GM23338 (cell line): ENCODE data around the gene TMEM213. TPM values are rescaled to one million over a fixed set of nuclear protein-coding genes. Genes with fewer than 3 reads are reported as not detected.

Experiments
- ATAC-seq: fragments of 200-7000 bp; cut with Tn5 transposase; 3 replicates; pipeline ENCODE4 v1.9.1; 2020
- DNase-seq: peaks from one replicate; pipeline ENCODE4 v3.0.0-alpha.2; 2015; ENCODE audit warnings: low spot score
- H2AFZ ChIP-seq: fragments of 200-600 bp; sonication (generic); 2 replicates; pipeline ENCODE4 v1.8.0; 2016; ENCODE audit warnings: antibody characterized with exemption, mild to moderate bottlenecking, moderate library complexity
- H3F3A ChIP-seq: fragments of 200-600 bp; sonication (generic); replicated peaks from 2 replicates; pipeline ENCODE4 v1.8.0; 2017; ENCODE audit warnings: antibody characterized with exemption, mixed run types, low read depth
- H3K27ac ChIP-seq: fragments of 200-600 bp; sonication (generic); 2 replicates; pipeline ENCODE4 v1.6.1; 2016; ENCODE audit warnings: low read depth
- H3K27me3 ChIP-seq: fragments of 200-600 bp; sonication (generic); 2 replicates; pipeline ENCODE4 v1.8.0; 2016; ENCODE audit warnings: mild to moderate bottlenecking, mixed run types, moderate library complexity; ENCODE audit not compliant: insufficient read depth
- H3K36me3 ChIP-seq: fragments of 200-600 bp; sonication (generic); 2 replicates; pipeline ENCODE4 v1.8.0; 2016; ENCODE audit warnings: mild to moderate bottlenecking; ENCODE audit not compliant: insufficient read depth
- H3K4me1 ChIP-seq: fragments of 200-600 bp; sonication (generic); 2 replicates; pipeline ENCODE4 v1.8.0; 2016; ENCODE audit warnings: mild to moderate bottlenecking, moderate library complexity; ENCODE audit not compliant: insufficient read depth
- H3K4me2 ChIP-seq: fragments of 200-600 bp; sonication (generic); 2 replicates; pipeline ENCODE4 v1.7.1; 2017; ENCODE audit warnings: mixed run types
- H3K4me3 ChIP-seq: fragments of 200-600 bp; sonication (generic); 2 replicates; pipeline ENCODE4 v1.6.1; 2016; ENCODE audit warnings: mixed run types
- H3K79me2 ChIP-seq: fragments of 200-600 bp; sonication (generic); replicated peaks from 2 replicates; pipeline ENCODE4 v1.8.0; 2017; ENCODE audit warnings: mild to moderate bottlenecking; ENCODE audit not compliant: insufficient read depth
- H3K9me2 ChIP-seq: fragments of 200-600 bp; sonication (generic); 2 replicates; pipeline ENCODE4 v1.8.0; 2017; ENCODE audit not compliant: insufficient read depth
- H4K20me1 ChIP-seq: fragments of 200-600 bp; sonication (generic); replicated peaks from 2 replicates; pipeline ENCODE4 v1.8.0; 2017; ENCODE audit warnings: mild to moderate bottlenecking; ENCODE audit not compliant: insufficient read depth
- H3K27ac Mint-ChIP-seq: 2 replicates; pipeline ENCODE4 v1.8.0; 2020; ENCODE audit warnings: inconsistent platforms, mild to moderate bottlenecking, moderate library complexity, mixed read lengths
- H3K27me3 Mint-ChIP-seq: 3 replicates; pipeline ENCODE4 v1.8.0; 2022; ENCODE audit warnings: low read depth, mild to moderate bottlenecking, moderate library complexity, mixed read lengths, inconsistent platforms; ENCODE audit not compliant: insufficient read depth, poor library complexity
- H3K36me3 Mint-ChIP-seq: 3 replicates; pipeline ENCODE4 v1.8.0; 2021; ENCODE audit warnings: low read depth, mild to moderate bottlenecking, inconsistent platforms, moderate library complexity, mixed read lengths
- H3K4me1 Mint-ChIP-seq: 3 replicates; pipeline ENCODE4 v1.8.0; 2020; ENCODE audit warnings: mild to moderate bottlenecking, inconsistent platforms, mixed read lengths
- H3K4me3 Mint-ChIP-seq: 3 replicates; pipeline ENCODE4 v1.8.0; 2021; ENCODE audit warnings: moderate library complexity, mild to moderate bottlenecking, inconsistent platforms, mixed read lengths
- H3K9me3 Mint-ChIP-seq: 3 replicates; pipeline ENCODE4 v1.8.0; 2020; ENCODE audit warnings: moderate library complexity, mild to moderate bottlenecking, inconsistent platforms, mixed read lengths
- CREB1 ChIP-seq: fragments of 250-450 bp; sonication (Bioruptor Pico); IDR thresholded peaks from 2 replicates; pipeline ENCODE4 v1.5.0; 2020; ENCODE audit warnings: low read depth, mild to moderate bottlenecking, moderate library complexity
- CTCF ChIP-seq, 2 experiments: fragments of 200-600 bp in 1 of 2; sonication (generic) in 1 of 2; conservative IDR thresholded peaks; 2 replicates each; pipeline versions ENCODE4 v1.5.1 to v1.6.1; 2016 to 2017; ENCODE audit warnings: antibody characterized with exemption in 2 of 2, low read depth in 2 of 2, mild to moderate bottlenecking in 2 of 2, moderate library complexity in 1 of 2
- EZH2 ChIP-seq: fragments of 200-600 bp; sonication (generic); IDR thresholded peaks from one replicate; pipeline ENCODE4 v1.8.0; 2017; ENCODE audit warnings: antibody characterized with exemption, mild to moderate bottlenecking, low read depth; ENCODE audit not compliant: unreplicated experiment
- EZH2phosphoT487 ChIP-seq: fragments of 200-600 bp; sonication (generic); IDR thresholded peaks from one replicate; pipeline ENCODE4 v1.8.1; 2018; ENCODE audit warnings: antibody characterized with exemption; ENCODE audit not compliant: unreplicated experiment
- JUNB ChIP-seq: IDR thresholded peaks from one replicate; pipeline ENCODE4 v1.6.1; 2016; ENCODE audit warnings: antibody characterized with exemption; ENCODE audit not compliant: unreplicated experiment
- NANOG ChIP-seq: IDR thresholded peaks from 2 replicates; pipeline ENCODE4 v1.6.1; 2016; ENCODE audit warnings: antibody characterized with exemption, borderline replicate concordance
- POLR2AphosphoS5 ChIP-seq: IDR thresholded peaks from 2 replicates; pipeline ENCODE4 v1.6.1; 2016; ENCODE audit warnings: antibody characterized with exemption, low read depth
- STAT1 ChIP-seq: IDR thresholded peaks from one replicate; pipeline ENCODE4 v1.6.1; 2016; ENCODE audit warnings: antibody characterized with exemption; ENCODE audit not compliant: unreplicated experiment
- ZNF114 ChIP-seq: fragments of 250-450 bp; sonication (Bioruptor Pico); IDR thresholded peaks from 2 replicates; pipeline ENCODE4 v1.5.0; 2020; ENCODE audit warnings: mild to moderate bottlenecking, moderate library complexity
- ZNF331 ChIP-seq: fragments of 250-450 bp; sonication (Bioruptor Pico); IDR thresholded peaks from 2 replicates; pipeline ENCODE4 v1.5.0; 2020; ENCODE audit warnings: low read depth, mild to moderate bottlenecking, moderate library complexity
- ZNF462 ChIP-seq: fragments of 250-450 bp; sonication (Bioruptor Pico); IDR thresholded peaks from 2 replicates; pipeline ENCODE4 v1.5.0; 2020; ENCODE audit warnings: mild to moderate bottlenecking, moderate library complexity
- polyA plus RNA-seq: library from polyadenylated mRNA; unstranded; fragments of >200 nt; fragmentation: Nextera tagmentation; extraction: Ambion mirVana; gene quantifications from 2 replicates; pipeline ENCODE4 v1.2.1, GENCODE V29; 2016
- total RNA-seq: library from RNA; depleted of rRNA; stranded (reverse); fragments of >200 nt; shearing (Covaris generic); gene quantifications from 2 replicates; pipeline ENCODE4 v1.2.3, GENCODE V29; 2014
- TF ChIP-seq, protein P1 (sequence below): IDR thresholded peaks from 2 replicates; pipeline ENCODE4 v1.6.1; 2016; ENCODE audit warnings: antibody characterized with exemption

TMEM213 gene
- total and polyA plus RNA-seq, 2 experiments from 2014 or later = 0.89 TPM; not detected in 1

DNA sequence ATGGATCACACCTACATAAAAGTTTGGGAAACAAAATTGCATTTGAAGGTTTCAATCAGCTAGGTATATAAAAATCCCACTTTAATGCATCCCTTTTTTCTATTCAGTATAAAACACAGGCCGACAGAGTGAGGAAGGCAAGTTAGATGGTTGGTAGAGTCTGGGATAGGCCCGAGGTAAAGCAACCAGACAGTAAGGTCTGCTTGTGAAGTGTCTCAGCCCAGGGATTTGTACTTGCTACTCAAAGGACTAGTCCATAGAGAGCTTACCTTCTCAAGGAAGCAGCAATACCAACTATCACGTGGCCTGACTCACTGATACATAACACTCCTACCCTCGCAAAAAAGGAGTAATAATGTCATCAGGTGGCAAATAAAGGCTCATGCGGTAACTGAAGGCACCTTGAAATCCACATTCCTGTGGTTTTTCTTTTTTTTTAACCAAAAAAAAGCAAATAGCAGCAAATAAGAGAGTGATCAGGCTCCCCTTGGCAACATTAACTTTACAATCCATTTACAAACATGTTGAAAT is 56.4 kb downstream of the TMEM213 start (continued):
- no peak for TF ChIP-seq ZNF462 (CRISPR knock-in tag)
- TF ChIP-seq ZNF114 = no peak
- no peak for TF ChIP-seq JUNB
- TF ChIP-seq POLR2AphosphoS5 = no peak
- no peak for TF ChIP-seq EZH2phosphoT487

DNA sequence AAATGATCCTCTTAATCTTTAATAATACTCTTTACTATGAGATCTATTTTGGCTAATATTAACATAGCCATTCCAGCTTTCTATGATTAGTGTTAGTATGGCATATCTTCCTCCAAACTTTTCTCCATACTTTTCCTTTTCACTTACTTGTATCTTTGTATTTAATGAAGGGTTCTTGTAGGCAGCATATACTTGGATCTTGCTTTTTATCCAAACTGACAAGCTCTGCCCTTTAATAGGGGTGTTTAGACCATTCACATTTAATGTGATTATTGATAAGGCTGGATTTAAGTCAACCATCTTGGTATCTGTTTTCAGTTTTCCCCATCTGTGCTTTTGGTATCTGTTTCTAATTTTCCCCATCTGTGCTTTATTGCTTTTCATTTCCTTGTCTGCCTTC is 59.9 kb downstream of the TMEM213 start:
- no peak overlapping the region for H2AFZ ChIP-seq
- Mint-ChIP-seq H3K4me1 (peaks cover 28% of the 10 kb centered on the region), H3K27ac (no peak overlapping the region), H3K4me3 (no peak overlapping the region), H3K36me3 (peaks cover 61% of the 10 kb centered on the region), H3K9me3 (peaks cover 10% of the 10 kb centered on the region; the same call in 2 of the 3 replicates), H3K27me3 (peaks cover 4% of the 10 kb centered on the region)
- no peak overlapping the region for H3K4me2 ChIP-seq
- H3K36me3 ChIP-seq = no peaks in the 10 kb centered on the region; the same call in 1 of the 2 replicates
- ATAC-seq = no peak
- H3F3A ChIP-seq = no peaks in the 10 kb centered on the region
- no peaks in the 10 kb centered on the region for H3K9me2 ChIP-seq
- no peak overlapping the region for H3K4me3 ChIP-seq
- H4K20me1 ChIP-seq = no peaks in the 10 kb centered on the region
- H3K79me2 ChIP-seq = no peaks in the 10 kb centered on the region
- no peak for DNase-seq
- H3K27me3 ChIP-seq = no peaks in the 10 kb centered on the region
- H3K4me1 ChIP-seq = peaks cover 23% of the 10 kb centered on the region
- no peak overlapping the region for H3K27ac ChIP-seq
- TF ChIP-seq CTCF (conservative IDR thresholded peaks at IDR 0.05; ENCODE audit: low read depth in 2 of 2) = no peak
- TF ChIP-seq JUNB = no peak
- no peak for TF ChIP-seq STAT1
- no peak for TF ChIP-seq ZNF114
- no peak for TF ChIP-seq NANOG
- TF ChIP-seq EZH2phosphoT487 = no peak
- TF ChIP-seq CREB1 = no peak
- no peak for TF ChIP-seq EZH2
- no peak for TF ChIP-seq ZNF331 (CRISPR knock-in tag)
- TF ChIP-seq POLR2AphosphoS5 = no peak
- TF ChIP-seq, protein P1, sequence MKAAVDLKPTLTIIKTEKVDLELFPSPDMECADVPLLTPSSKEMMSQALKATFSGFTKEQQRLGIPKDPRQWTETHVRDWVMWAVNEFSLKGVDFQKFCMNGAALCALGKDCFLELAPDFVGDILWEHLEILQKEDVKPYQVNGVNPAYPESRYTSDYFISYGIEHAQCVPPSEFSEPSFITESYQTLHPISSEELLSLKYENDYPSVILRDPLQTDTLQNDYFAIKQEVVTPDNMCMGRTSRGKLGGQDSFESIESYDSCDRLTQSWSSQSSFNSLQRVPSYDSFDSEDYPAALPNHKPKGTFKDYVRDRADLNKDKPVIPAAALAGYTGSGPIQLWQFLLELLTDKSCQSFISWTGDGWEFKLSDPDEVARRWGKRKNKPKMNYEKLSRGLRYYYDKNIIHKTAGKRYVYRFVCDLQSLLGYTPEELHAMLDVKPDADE = no peak
